ENCODE results near the gene MNX1.

- TF ChIP-seq, protein P1, sequence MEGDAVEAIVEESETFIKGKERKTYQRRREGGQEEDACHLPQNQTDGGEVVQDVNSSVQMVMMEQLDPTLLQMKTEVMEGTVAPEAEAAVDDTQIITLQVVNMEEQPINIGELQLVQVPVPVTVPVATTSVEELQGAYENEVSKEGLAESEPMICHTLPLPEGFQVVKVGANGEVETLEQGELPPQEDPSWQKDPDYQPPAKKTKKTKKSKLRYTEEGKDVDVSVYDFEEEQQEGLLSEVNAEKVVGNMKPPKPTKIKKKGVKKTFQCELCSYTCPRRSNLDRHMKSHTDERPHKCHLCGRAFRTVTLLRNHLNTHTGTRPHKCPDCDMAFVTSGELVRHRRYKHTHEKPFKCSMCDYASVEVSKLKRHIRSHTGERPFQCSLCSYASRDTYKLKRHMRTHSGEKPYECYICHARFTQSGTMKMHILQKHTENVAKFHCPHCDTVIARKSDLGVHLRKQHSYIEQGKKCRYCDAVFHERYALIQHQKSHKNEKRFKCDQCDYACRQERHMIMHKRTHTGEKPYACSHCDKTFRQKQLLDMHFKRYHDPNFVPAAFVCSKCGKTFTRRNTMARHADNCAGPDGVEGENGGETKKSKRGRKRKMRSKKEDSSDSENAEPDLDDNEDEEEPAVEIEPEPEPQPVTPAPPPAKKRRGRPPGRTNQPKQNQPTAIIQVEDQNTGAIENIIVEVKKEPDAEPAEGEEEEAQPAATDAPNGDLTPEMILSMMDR (conservative IDR thresholded peaks at IDR 0.05; ENCODE audit: low read length) = no peak
- no peak for TF ChIP-seq EZH2phosphoT487 (IDR thresholded peaks at IDR 0.05; ENCODE audit: borderline replicate concordance, low read depth, low read length)
Observed at GRCh38 chr7:156979711-156980110, 30.8 kb downstream of the MNX1 start.

All from OCI-LY7 (cell line).